Type B pancreatic cell (in vitro differentiated cells): ENCODE measurements around the gene MYDGF. TPM values are rescaled to one million over a fixed set of nuclear protein-coding genes. Genes with fewer than 3 reads are reported as not detected.

Experiments used
- DNase-seq: peaks from one replicate; pipeline ENCODE4 v3.0.0; 2021; ENCODE audit warnings: mixed read lengths; ENCODE audit not compliant: unreplicated experiment; ENCODE audit errors: extremely low spot score
- H3K27ac Mint-ChIP-seq: 2 replicates; pipeline ENCODE4 v1.8.0; 2021; ENCODE audit warnings: mild to moderate bottlenecking, mixed read lengths
- H3K27me3 Mint-ChIP-seq: 2 replicates; pipeline ENCODE4 v1.8.0; 2021; ENCODE audit warnings: mixed read lengths
- H3K36me3 Mint-ChIP-seq: 2 replicates; pipeline ENCODE4 v1.8.0; 2021; ENCODE audit warnings: mixed read lengths
- H3K4me1 Mint-ChIP-seq: one replicate; pipeline ENCODE4 v1.8.0; 2021; ENCODE audit warnings: mixed read lengths; ENCODE audit not compliant: unreplicated experiment
- H3K4me3 Mint-ChIP-seq: 2 replicates; pipeline ENCODE4 v1.8.0; 2021; ENCODE audit warnings: mild to moderate bottlenecking, mixed read lengths
- H3K9me3 Mint-ChIP-seq: 2 replicates; pipeline ENCODE4 v1.8.0; 2021; ENCODE audit warnings: mixed read lengths
- total RNA-seq: library from RNA; stranded (reverse); gene quantifications from 2 replicates; pipeline ENCODE4 v1.2.1, GENCODE V29; 2021; ENCODE audit warnings: low replicate concordance
- TF ChIP-seq, protein P1 (sequence below): fragments of 200-600 bp; sonication (generic); conservative IDR thresholded peaks from 2 replicates; pipeline ENCODE4 v1.5.0; 2021; ENCODE audit warnings: antibody characterized with exemption, mild to moderate bottlenecking

MYDGF gene
- total RNA-seq, 1 donor from 2014 or later = 57.5 TPM

- Mint-ChIP-seq H3K27ac (no peak overlapping the region), H3K27me3 (no peaks in the 10 kb centered on the region), H3K4me3 (no peak overlapping the region), H3K9me3 (no peaks in the 10 kb centered on the region), H3K36me3 (peaks cover 12% of the 10 kb centered on the region), H3K4me1 (peaks cover 5% of the 10 kb centered on the region)
- DNase-seq = no peak
- TF ChIP-seq, protein P1, sequence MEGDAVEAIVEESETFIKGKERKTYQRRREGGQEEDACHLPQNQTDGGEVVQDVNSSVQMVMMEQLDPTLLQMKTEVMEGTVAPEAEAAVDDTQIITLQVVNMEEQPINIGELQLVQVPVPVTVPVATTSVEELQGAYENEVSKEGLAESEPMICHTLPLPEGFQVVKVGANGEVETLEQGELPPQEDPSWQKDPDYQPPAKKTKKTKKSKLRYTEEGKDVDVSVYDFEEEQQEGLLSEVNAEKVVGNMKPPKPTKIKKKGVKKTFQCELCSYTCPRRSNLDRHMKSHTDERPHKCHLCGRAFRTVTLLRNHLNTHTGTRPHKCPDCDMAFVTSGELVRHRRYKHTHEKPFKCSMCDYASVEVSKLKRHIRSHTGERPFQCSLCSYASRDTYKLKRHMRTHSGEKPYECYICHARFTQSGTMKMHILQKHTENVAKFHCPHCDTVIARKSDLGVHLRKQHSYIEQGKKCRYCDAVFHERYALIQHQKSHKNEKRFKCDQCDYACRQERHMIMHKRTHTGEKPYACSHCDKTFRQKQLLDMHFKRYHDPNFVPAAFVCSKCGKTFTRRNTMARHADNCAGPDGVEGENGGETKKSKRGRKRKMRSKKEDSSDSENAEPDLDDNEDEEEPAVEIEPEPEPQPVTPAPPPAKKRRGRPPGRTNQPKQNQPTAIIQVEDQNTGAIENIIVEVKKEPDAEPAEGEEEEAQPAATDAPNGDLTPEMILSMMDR = no peak
Measured at GRCh38 chr19:4714016-4714415, 43.9 kb upstream of the MYDGF start.

DNA sequence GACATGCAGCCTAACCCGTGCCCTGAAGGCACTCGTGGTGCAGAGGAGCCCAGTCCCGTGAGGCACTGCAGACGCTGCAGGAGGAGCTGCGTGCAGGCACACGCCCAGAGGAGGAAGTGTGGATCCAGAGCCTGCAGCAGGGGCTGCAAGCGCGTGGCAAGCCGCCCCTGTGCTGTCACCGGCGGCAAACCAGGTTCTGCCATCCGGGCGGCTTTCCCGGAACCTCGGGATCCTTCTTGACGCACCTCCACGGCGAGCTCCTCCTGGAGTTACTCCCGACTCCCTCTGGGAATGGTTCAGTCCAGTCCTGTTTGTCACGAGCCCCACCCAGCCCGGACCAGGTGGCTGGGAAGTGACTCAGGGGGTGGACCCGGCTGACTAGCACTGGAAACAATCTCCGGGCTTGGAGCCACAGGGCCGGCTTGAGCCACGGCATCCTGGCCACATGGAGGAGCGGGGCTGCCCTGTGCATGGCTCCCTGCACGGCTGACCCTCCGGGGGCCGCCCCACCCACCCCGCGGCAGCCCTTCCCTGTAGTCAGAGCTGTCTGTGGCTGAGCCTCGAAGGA is 43.3 kb upstream of the MYDGF start:
- TF ChIP-seq, protein P1 = no peak
- Mint-ChIP-seq H3K36me3 (peaks cover 12% of the 10 kb centered on the region), H3K27ac (no peak overlapping the region), H3K9me3 (no peaks in the 10 kb centered on the region), H3K4me1 (peaks cover 5% of the 10 kb centered on the region), H3K27me3 (no peaks in the 10 kb centered on the region), H3K4me3 (no peak overlapping the region)
- no peak for DNase-seq

GRCh38 chr19:4712771-4713170 is 42.6 kb upstream of the MYDGF start:
- no peak for DNase-seq
- H3K27me3 Mint-ChIP-seq = no peaks in the 10 kb centered on the region
- H3K27ac Mint-ChIP-seq = no peak overlapping the region
- no peaks in the 10 kb centered on the region for H3K9me3 Mint-ChIP-seq
- no peak overlapping the region for H3K4me3 Mint-ChIP-seq
- H3K4me1 Mint-ChIP-seq = peaks cover 5% of the 10 kb centered on the region
- H3K36me3 Mint-ChIP-seq = peaks cover 12% of the 10 kb centered on the region
- TF ChIP-seq, protein P1 = no peak

- Mint-ChIP-seq H3K9me3 (no peaks in the 10 kb centered on the region), H3K4me1 (no peaks in the 10 kb centered on the region), H3K27me3 (no peaks in the 10 kb centered on the region), H3K36me3 (peaks cover 12% of the 10 kb centered on the region), H3K27ac (no peak overlapping the region), H3K4me3 (no peak overlapping the region)
- DNase-seq = no peak
- TF ChIP-seq, protein P1 = no peak
Measured at GRCh38 chr19:4711211-4711610, 41.1 kb upstream of the MYDGF start.

DNA sequence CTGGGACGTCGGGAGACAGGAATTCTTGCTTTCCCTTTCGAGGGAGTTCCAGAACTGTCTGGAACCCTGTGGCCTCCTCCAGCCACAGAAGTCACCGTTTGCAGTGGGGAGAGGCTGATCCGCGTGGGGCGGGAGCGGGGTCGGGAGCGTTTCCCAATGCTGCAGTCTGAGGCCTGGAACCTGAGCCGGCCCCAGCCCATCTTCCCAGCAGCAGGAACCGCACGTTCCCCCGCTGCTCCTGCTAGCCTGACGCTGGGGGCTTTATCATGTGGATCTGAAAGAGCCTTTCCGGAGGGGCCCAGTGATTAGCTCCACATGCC is 40.1 kb upstream of the MYDGF start:
- Mint-ChIP-seq H3K9me3 (no peaks in the 10 kb centered on the region), H3K4me3 (no peak overlapping the region), H3K27ac (no peak overlapping the region), H3K36me3 (peaks cover 12% of the 10 kb centered on the region), H3K27me3 (no peaks in the 10 kb centered on the region), H3K4me1 (no peaks in the 10 kb centered on the region)
- DNase-seq = no peak
- TF ChIP-seq, protein P1 = no peak
